HEK293 (cell line): ENCODE data around the gene MYOF.

Experiments used
- CTCF ChIP-seq: fragments of 450-650 bp; formaldehyde crosslinking; IDR thresholded peaks from 2 replicates; pipeline ENCODE4 v1.5.1; 2016; ENCODE audit warnings: missing biosample characterization, missing genetic modification characterization
- HOXD13 ChIP-seq: sonication (generic); formaldehyde crosslinking; IDR thresholded peaks from 2 replicates; pipeline ENCODE4 v1.8.0; 2022; ENCODE audit warnings: missing genetic modification reagents, borderline replicate concordance
- KLF1 ChIP-seq: fragments of 450-650 bp; formaldehyde crosslinking; IDR thresholded peaks from 2 replicates; pipeline ENCODE4 v1.5.1; 2016; ENCODE audit warnings: missing biosample characterization, missing genetic modification characterization
- KLF8 ChIP-seq: fragments of 450-650 bp; formaldehyde crosslinking; IDR thresholded peaks from 2 replicates; pipeline ENCODE4 v1.5.1; 2016; ENCODE audit warnings: missing biosample characterization, missing genetic modification characterization
- MYNN ChIP-seq: fragments of 450-650 bp; formaldehyde crosslinking; IDR thresholded peaks from 2 replicates; pipeline ENCODE4 v1.5.1; 2016; ENCODE audit warnings: missing biosample characterization, missing genetic modification characterization, borderline replicate concordance
- MZF1 ChIP-seq: fragments of 450-650 bp; formaldehyde crosslinking; IDR thresholded peaks from 2 replicates; pipeline ENCODE4 v1.5.1; 2017; ENCODE audit warnings: missing biosample characterization, missing genetic modification characterization, borderline replicate concordance
- ZNF146 ChIP-seq: fragments of 450-650 bp; formaldehyde crosslinking; IDR thresholded peaks from 2 replicates; pipeline ENCODE4 v1.5.1; 2016; ENCODE audit warnings: missing biosample characterization, missing genetic modification characterization
- ZNF302 ChIP-seq: fragments of 450-650 bp; formaldehyde crosslinking; IDR thresholded peaks from 2 replicates; pipeline ENCODE4 v1.5.1; 2016; ENCODE audit warnings: missing biosample characterization, missing genetic modification characterization, low read depth
- ZNF311 ChIP-seq: fragments of 450-650 bp; formaldehyde crosslinking; IDR thresholded peaks from 2 replicates; pipeline ENCODE4 v1.5.1; 2017; ENCODE audit warnings: missing biosample characterization, missing genetic modification characterization, borderline replicate concordance
- ZNF530 ChIP-seq: fragments of 450-650 bp; formaldehyde crosslinking; IDR thresholded peaks from 2 replicates; pipeline ENCODE4 v1.5.1; 2016; ENCODE audit warnings: low read depth, missing biosample characterization, missing genetic modification characterization
- ZNF654 ChIP-seq: fragments of 450-650 bp; formaldehyde crosslinking; IDR thresholded peaks from 2 replicates; pipeline ENCODE4 v1.5.1; 2016; ENCODE audit warnings: low read depth, missing biosample characterization, missing genetic modification characterization
- ZNF747 ChIP-seq: fragments of 450-650 bp; formaldehyde crosslinking; IDR thresholded peaks from 2 replicates; pipeline ENCODE4 v1.5.1; 2016; ENCODE audit warnings: missing biosample characterization, missing genetic modification characterization
- ZNF776 ChIP-seq: fragments of 450-650 bp; formaldehyde crosslinking; IDR thresholded peaks from 2 replicates; pipeline ENCODE4 v1.5.0; 2017; ENCODE audit warnings: missing biosample characterization, missing genetic modification characterization, borderline replicate concordance
- ZNF777 ChIP-seq: fragments of 450-650 bp; formaldehyde crosslinking; IDR thresholded peaks from 2 replicates; pipeline ENCODE4 v1.5.1; 2017; ENCODE audit warnings: missing biosample characterization, missing genetic modification characterization, borderline replicate concordance

- TF ChIP-seq KLF1: no peak
- TF ChIP-seq CTCF (tag by site-specific recombination): no peak
- TF ChIP-seq HOXD13: no peak
- TF ChIP-seq ZNF146: no peak
- no peak for TF ChIP-seq ZNF777
- no peak for TF ChIP-seq ZNF311 (tag by site-specific recombination)
- no peak for TF ChIP-seq MZF1 (tag by site-specific recombination)
- no peak for TF ChIP-seq ZNF530
- TF ChIP-seq ZNF302 (tag by site-specific recombination): no peak
- TF ChIP-seq ZNF747 (tag by site-specific recombination): no peak
- no peak for TF ChIP-seq ZNF654 (tag by site-specific recombination)
- no peak for TF ChIP-seq ZNF776 (tag by site-specific recombination)
- TF ChIP-seq MYNN: no peak
- no peak for TF ChIP-seq KLF8
These were observed 31.0 kb upstream of the MYOF start for GRCh38 chr10:93513091-93513490.
